OCI-LY3 (cell line): ENCODE results near the gene NSUN3.

Experiments
- CTCF ChIP-seq: fragments of 200-600, 300-600 bp; sonication (generic); IDR thresholded peaks from 2 replicates; pipeline ENCODE4 v1.5.1; 2014; ENCODE audit warnings: antibody characterized with exemption, low read length, low read depth
- EZH2phosphoT487 ChIP-seq: fragments of 200-600 bp; shearing (Covaris generic); IDR thresholded peaks from 2 replicates; pipeline ENCODE4 v1.6.1; 2018; ENCODE audit warnings: antibody characterized with exemption, mixed run types, low read depth

DNA sequence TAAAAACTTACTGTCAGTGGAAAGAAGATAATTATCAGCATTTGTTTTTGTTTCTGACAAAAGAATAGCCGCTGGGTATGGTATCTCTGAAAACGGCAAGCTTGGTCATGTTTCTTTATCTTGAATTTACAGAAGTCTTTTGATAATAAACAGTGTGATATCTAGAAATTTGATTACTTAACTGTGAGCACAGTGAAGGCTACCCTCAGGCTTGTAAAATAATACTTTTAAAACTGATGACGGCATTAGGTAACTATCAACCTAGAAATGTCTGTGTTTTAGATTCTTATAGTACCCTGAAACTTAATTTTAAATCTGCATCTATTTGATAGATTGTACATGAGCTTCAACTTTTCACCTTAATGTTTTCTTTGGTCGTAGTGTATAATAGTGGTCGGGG is 43.4 kb downstream of the NSUN3 start:
- TF ChIP-seq CTCF (no peak), EZH2phosphoT487 (no peak)
